HCT116 (cell line): ENCODE results near the gene SLC41A2.

Source experiments
- CBX3 ChIP-seq: IDR thresholded peaks from 2 replicates; pipeline ENCODE4 v1.6.1; 2012; ENCODE audit warnings: low read depth
- CEBPB ChIP-seq: IDR thresholded peaks from 2 replicates; pipeline ENCODE4 v1.6.1; 2012; ENCODE audit warnings: low read depth
- EGR1 ChIP-seq: IDR thresholded peaks from 2 replicates; pipeline ENCODE4 v1.6.1; 2012; ENCODE audit warnings: low read depth
- EZH2 ChIP-seq: fragments of 200-600 bp; sonication (generic); IDR thresholded peaks from 2 replicates; pipeline ENCODE4 v1.6.1; 2017; ENCODE audit warnings: antibody characterized with exemption, mixed run types
- EZH2phosphoT487 ChIP-seq: fragments of 200-600 bp; IDR thresholded peaks from 2 replicates; pipeline ENCODE4 v1.6.1; 2018; ENCODE audit warnings: antibody characterized with exemption, borderline replicate concordance
- POLR2A ChIP-seq: IDR thresholded peaks from 2 replicates; pipeline ENCODE4 v1.7.0; 2011; ENCODE audit warnings: borderline replicate concordance; ENCODE audit not compliant: insufficient read depth, insufficient read length; ENCODE audit errors: extremely low read depth
- RAD21 ChIP-seq: IDR thresholded peaks from 2 replicates; pipeline ENCODE4 v1.6.1; 2012; ENCODE audit warnings: low read depth, mild to moderate bottlenecking
- TCF7L2 ChIP-seq: IDR thresholded peaks from 2 replicates; pipeline ENCODE4 v1.7.0; 2011; ENCODE audit warnings: borderline replicate concordance, inconsistent platforms; ENCODE audit not compliant: insufficient read depth, insufficient read length; ENCODE audit errors: extremely low read depth
- YY1 ChIP-seq: IDR thresholded peaks from 2 replicates; pipeline ENCODE4 v1.6.1; 2011; ENCODE audit warnings: low read length, low read depth, moderate library complexity, mild to moderate bottlenecking; ENCODE audit not compliant: insufficient replicate concordance; ENCODE audit errors: extremely low read depth
- ZFX ChIP-seq: fragments of 450-650 bp; IDR thresholded peaks from 2 replicates; pipeline ENCODE4 v1.6.1; 2017
- TF ChIP-seq, protein P1 (sequence below): IDR thresholded peaks from 2 replicates; pipeline ENCODE4 v1.6.1; 2012; ENCODE audit warnings: low read depth
- TF ChIP-seq, protein P2 (sequence below), 3 experiments: fragments of 200-600 bp in 1 of 3; sonication (generic) in 1 of 3; IDR thresholded peaks in 2 of 3; conservative IDR thresholded peaks in 1 of 3; 2 replicates each; pipeline ENCODE4 v1.5.1; 2012 to 2017; ENCODE audit warnings: low read depth in 2 of 3, low read length in 2 of 3, antibody characterized with exemption in 1 of 3, borderline replicate concordance in 1 of 3, control low read depth in 1 of 3, mild to moderate bottlenecking in 1 of 3, mixed read lengths in 1 of 3, mixed run types in 1 of 3, moderate library complexity in 1 of 3; ENCODE audit not compliant: insufficient read depth in 1 of 3
- TF ChIP-seq, protein P3 (sequence below): IDR thresholded peaks from 2 replicates; pipeline ENCODE4 v1.6.1; 2012

DNA sequence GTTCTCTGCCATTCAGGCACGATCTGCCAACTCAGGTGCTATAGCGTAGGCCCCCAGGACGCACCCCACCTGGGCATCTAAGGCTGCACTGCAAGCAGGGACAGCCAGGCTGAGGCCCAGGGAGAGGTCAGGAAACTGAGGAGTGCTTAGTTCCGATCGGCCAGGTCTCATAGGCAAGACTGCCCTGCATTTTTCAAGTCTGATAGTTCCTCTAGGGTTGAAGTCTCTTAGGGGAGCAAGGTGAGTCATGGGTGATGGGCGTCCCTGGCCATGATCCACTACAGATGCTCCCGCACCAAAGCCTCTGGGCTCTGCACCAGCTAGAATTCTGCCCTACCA lies 41.2 kb upstream of the SLC41A2 start:
- TF ChIP-seq RAD21: no peak
- TF ChIP-seq, protein P1, sequence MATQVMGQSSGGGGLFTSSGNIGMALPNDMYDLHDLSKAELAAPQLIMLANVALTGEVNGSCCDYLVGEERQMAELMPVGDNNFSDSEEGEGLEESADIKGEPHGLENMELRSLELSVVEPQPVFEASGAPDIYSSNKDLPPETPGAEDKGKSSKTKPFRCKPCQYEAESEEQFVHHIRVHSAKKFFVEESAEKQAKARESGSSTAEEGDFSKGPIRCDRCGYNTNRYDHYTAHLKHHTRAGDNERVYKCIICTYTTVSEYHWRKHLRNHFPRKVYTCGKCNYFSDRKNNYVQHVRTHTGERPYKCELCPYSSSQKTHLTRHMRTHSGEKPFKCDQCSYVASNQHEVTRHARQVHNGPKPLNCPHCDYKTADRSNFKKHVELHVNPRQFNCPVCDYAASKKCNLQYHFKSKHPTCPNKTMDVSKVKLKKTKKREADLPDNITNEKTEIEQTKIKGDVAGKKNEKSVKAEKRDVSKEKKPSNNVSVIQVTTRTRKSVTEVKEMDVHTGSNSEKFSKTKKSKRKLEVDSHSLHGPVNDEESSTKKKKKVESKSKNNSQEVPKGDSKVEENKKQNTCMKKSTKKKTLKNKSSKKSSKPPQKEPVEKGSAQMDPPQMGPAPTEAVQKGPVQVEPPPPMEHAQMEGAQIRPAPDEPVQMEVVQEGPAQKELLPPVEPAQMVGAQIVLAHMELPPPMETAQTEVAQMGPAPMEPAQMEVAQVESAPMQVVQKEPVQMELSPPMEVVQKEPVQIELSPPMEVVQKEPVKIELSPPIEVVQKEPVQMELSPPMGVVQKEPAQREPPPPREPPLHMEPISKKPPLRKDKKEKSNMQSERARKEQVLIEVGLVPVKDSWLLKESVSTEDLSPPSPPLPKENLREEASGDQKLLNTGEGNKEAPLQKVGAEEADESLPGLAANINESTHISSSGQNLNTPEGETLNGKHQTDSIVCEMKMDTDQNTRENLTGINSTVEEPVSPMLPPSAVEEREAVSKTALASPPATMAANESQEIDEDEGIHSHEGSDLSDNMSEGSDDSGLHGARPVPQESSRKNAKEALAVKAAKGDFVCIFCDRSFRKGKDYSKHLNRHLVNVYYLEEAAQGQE: no peak
- TF ChIP-seq, protein P2, sequence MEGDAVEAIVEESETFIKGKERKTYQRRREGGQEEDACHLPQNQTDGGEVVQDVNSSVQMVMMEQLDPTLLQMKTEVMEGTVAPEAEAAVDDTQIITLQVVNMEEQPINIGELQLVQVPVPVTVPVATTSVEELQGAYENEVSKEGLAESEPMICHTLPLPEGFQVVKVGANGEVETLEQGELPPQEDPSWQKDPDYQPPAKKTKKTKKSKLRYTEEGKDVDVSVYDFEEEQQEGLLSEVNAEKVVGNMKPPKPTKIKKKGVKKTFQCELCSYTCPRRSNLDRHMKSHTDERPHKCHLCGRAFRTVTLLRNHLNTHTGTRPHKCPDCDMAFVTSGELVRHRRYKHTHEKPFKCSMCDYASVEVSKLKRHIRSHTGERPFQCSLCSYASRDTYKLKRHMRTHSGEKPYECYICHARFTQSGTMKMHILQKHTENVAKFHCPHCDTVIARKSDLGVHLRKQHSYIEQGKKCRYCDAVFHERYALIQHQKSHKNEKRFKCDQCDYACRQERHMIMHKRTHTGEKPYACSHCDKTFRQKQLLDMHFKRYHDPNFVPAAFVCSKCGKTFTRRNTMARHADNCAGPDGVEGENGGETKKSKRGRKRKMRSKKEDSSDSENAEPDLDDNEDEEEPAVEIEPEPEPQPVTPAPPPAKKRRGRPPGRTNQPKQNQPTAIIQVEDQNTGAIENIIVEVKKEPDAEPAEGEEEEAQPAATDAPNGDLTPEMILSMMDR (IDR thresholded peaks at IDR 0.05 in 2 of 3, conservative IDR thresholded peaks at IDR 0.05 in 1 of 3; ENCODE audit: borderline replicate concordance in 1 of 3, insufficient read depth in 1 of 3, low read depth in 2 of 3, low read length in 2 of 3): no peak
- TF ChIP-seq CBX3: no peak
- no peak for TF ChIP-seq EZH2
- TF ChIP-seq, protein P3, sequence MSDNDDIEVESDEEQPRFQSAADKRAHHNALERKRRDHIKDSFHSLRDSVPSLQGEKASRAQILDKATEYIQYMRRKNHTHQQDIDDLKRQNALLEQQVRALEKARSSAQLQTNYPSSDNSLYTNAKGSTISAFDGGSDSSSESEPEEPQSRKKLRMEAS: no peak
- no peak for TF ChIP-seq EZH2phosphoT487
- no peak for TF ChIP-seq POLR2A
- TF ChIP-seq YY1: no peak
- TF ChIP-seq TCF7L2: no peak
- TF ChIP-seq ZFX: no peak
- no peak for TF ChIP-seq CEBPB
- no peak for TF ChIP-seq EGR1
